Measurements from ENCODE around the gene GPX1. TPM values are rescaled to one million over a fixed set of nuclear protein-coding genes. Genes with fewer than 3 reads are reported as not detected.

Gene GPX1
- total and polyA plus RNA-seq, 2 experiments from 2014 or later = 328 to 429 TPM

DNA sequence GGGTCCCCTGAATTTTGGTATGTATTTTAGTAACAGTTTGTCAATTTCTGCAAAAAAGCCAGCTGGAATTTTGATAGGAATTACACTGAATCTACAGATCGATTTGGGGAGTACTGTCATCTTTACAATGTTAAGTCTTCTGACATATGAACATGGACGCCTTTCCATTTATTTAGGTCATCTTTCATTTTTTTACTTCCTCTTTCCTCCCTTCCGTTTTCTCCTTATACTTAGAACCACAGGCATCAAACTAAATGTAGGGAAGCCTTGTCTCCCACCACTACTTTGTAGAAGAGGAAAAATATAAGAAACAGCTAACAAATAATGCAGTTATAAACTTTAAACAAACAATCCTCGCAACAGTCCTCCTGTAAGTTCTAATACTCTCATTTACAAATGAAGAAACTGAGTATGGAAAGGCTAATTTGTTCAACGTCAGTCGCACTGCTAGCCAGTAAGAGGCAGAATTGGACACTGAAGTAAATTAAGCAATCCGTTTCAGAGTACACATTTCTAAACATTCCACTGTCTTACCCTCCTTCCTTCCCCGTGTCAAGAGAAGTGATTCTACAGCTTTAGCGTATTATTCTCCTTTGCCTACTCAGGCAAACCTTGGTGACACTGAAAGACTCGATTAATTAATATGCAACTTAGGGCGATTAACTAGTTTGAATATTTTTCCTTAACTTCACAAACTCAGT is 28.1 kb upstream of the GPX1 start:
- Histone ChIP-seq H3K4me3 (no peak overlapping the region), H3K36me3 (no peaks in the 10 kb centered on the region), H3K9me3 (ENCODE audit: low read depth) (no peaks in the 10 kb centered on the region), H3K27ac (no peak overlapping the region), H3K27me3 (no peaks in the 10 kb centered on the region), H3K4me1 (ENCODE audit: low read depth) (peaks cover 6% of the 10 kb centered on the region)
- TF ChIP-seq, protein P1, sequence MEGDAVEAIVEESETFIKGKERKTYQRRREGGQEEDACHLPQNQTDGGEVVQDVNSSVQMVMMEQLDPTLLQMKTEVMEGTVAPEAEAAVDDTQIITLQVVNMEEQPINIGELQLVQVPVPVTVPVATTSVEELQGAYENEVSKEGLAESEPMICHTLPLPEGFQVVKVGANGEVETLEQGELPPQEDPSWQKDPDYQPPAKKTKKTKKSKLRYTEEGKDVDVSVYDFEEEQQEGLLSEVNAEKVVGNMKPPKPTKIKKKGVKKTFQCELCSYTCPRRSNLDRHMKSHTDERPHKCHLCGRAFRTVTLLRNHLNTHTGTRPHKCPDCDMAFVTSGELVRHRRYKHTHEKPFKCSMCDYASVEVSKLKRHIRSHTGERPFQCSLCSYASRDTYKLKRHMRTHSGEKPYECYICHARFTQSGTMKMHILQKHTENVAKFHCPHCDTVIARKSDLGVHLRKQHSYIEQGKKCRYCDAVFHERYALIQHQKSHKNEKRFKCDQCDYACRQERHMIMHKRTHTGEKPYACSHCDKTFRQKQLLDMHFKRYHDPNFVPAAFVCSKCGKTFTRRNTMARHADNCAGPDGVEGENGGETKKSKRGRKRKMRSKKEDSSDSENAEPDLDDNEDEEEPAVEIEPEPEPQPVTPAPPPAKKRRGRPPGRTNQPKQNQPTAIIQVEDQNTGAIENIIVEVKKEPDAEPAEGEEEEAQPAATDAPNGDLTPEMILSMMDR (IDR thresholded peaks at IDR 0.05; ENCODE audit: low read depth, low read length) = no peak
- no peak for DNase-seq (ENCODE audit: low read depth in 1 of 2, low spot score in 1 of 2)

DNA sequence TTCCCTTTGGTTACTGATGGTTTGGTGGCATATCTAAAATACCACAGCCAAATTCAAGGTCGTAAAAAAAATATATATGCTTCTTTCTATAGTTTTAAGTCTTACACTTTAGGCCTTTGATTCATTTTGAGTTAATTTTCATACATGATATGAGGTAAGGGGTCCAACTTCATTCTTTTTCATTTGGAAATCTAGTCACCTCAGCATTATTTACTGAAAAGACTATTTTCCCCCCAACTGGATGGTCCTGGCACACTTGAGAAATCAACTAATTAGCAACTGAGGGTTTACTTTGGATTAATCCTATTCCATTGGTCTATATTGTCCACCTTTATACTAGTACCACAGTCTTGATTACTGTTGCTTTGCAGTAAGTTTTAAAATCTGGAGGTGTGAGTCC is 27.5 kb upstream of the GPX1 start:
- no peak overlapping the region for H3K4me3 ChIP-seq
- no peak overlapping the region for H3K27ac ChIP-seq

DNA sequence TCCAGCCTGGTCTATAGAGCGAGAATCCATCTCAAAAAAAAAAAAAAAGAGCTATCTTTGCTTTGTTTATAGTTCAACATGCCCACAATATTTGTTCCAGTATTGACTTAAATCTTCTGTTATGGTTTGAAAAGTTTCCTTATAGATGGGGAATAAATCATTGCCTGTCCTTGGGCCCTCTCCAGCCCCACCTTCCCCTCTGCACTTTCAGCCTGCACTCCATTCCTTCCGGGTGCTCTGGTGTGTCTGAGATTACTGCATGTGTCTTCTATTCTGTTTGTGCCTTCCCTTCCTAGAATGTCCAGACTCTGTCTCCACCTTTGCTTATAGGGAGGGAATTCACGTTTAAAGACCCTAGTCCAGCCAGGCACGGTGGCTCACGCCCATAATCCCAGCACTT is 25.2 kb upstream of the GPX1 start:
- no peak overlapping the region for H3K27ac ChIP-seq
- DNase-seq (ENCODE audit: low read depth in 1 of 2, low spot score in 1 of 2) = no peak
- TF ChIP-seq, protein P1 (IDR thresholded peaks at IDR 0.05; ENCODE audit: low read depth, low read length) = no peak
- peaks cover 3% of the 10 kb centered on the region for H3K4me1 ChIP-seq (ENCODE audit: low read depth)
- H3K9me3 ChIP-seq (ENCODE audit: low read depth) = no peaks in the 10 kb centered on the region
- no peaks in the 10 kb centered on the region for H3K36me3 ChIP-seq
- H3K4me3 ChIP-seq = no peak overlapping the region
- no peaks in the 10 kb centered on the region for H3K27me3 ChIP-seq

More for the DNA sequence above, 27.5 kb upstream of the GPX1 start:
- Histone ChIP-seq H3K4me1 (ENCODE audit: low read depth) (peaks cover 6% of the 10 kb centered on the region), H3K9me3 (ENCODE audit: low read depth) (no peaks in the 10 kb centered on the region), H3K36me3 (no peaks in the 10 kb centered on the region), H3K27me3 (no peaks in the 10 kb centered on the region)
- DNase-seq (ENCODE audit: low read depth in 1 of 2, low spot score in 1 of 2) = no peak
- TF ChIP-seq, protein P1 (IDR thresholded peaks at IDR 0.05; ENCODE audit: low read depth, low read length) = no peak

DNA sequence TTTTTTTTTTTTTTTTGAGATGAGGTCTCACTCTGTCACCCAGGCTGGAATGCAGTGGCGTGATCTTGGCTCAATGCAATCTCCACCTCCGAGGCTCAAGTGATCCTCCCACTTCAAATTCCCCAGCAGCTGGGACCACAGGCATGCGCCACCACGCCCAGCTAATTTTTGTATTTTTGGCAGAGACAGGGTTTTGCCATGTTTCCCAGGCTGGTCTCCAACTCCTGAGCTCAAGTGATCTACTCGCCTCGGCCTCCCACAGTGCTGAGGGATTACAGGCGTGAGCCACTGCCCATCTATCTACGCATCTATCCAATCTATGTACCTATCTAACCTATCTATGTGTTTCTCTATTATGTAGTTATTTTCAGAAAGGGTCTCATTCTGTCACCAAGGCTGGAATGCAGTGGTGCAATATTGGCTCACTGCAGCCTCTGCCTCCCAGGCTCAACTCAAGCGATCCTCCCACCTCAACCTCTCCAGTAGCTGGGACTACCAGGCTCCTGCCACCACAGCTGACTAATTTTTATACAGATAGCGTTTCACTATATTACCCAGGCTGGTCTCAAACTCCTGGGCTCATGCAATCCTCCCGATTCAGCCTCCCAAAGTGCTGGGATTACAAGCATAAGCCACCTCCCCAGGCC is 20.2 kb upstream of the GPX1 start:
- Histone ChIP-seq H3K9me3 (ENCODE audit: low read depth) (no peaks in the 10 kb centered on the region), H3K4me3 (no peak overlapping the region), H3K27me3 (no peaks in the 10 kb centered on the region), H3K36me3 (peaks cover 15% of the 10 kb centered on the region), H3K27ac (peak overlapping the region; percentile 28), H3K4me1 (ENCODE audit: low read depth) (no peaks in the 10 kb centered on the region)
- TF ChIP-seq, protein P1 (IDR thresholded peaks at IDR 0.05; ENCODE audit: low read depth, low read length) = no peak
- DNase-seq (ENCODE audit: low read depth in 1 of 2, low spot score in 1 of 2) = peak in 1 of 2 donors; percentile 88

DNA sequence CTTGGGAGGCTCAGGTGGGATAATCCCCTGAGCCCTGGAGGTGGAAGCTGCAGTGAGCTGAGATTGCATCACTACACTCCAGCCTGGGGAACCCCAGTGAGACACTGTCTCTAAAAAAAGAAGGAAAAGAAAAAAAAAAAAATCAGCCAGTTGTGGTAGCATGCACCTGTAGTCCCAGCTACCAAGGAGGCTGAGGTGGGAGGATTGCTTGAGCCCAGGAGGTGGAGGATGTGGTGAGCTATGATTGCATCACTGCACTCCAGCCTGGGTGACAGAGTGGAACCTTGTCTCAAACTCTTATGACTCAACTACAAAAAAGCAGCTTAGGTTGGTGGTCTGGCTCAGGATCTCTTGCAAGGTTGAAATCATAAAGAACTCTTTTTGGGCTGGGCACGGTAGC is 19.3 kb upstream of the GPX1 start:
- H3K36me3 ChIP-seq = peaks cover 19% of the 10 kb centered on the region
- no peaks in the 10 kb centered on the region for H3K27me3 ChIP-seq
- no peaks in the 10 kb centered on the region for H3K4me1 ChIP-seq (ENCODE audit: low read depth)
- TF ChIP-seq, protein P1 (IDR thresholded peaks at IDR 0.05; ENCODE audit: low read depth, low read length) = no peak
- H3K4me3 ChIP-seq = no peak overlapping the region
- no peaks in the 10 kb centered on the region for H3K9me3 ChIP-seq (ENCODE audit: low read depth)
- no peak overlapping the region for H3K27ac ChIP-seq
- peak in 1 of 2 donors; percentile 55 for DNase-seq (ENCODE audit: low read depth in 1 of 2, low spot score in 1 of 2)
